Rectal smooth muscle tissue (tissue), 1 donor: ENCODE measurements around the gene PPP1R9A.

ENCODE experiments used
- H3K27ac ChIP-seq: one replicate; pipeline ENCODE4 v1.7.0; 2013; ENCODE audit warnings: low read depth, low read length, inconsistent platforms
- H3K27me3 ChIP-seq: one replicate; pipeline ENCODE4 v1.7.0; 2013; ENCODE audit warnings: low read length; ENCODE audit not compliant: control insufficient read depth, insufficient read depth
- H3K36me3 ChIP-seq: one replicate; pipeline ENCODE4 v1.7.0; 2013; ENCODE audit warnings: low read length; ENCODE audit not compliant: control insufficient read depth, insufficient read depth
- H3K4me1 ChIP-seq: one replicate; pipeline ENCODE4 v1.7.0; 2013; ENCODE audit warnings: low read length; ENCODE audit not compliant: control insufficient read depth, insufficient read depth
- H3K4me3 ChIP-seq: one replicate; pipeline ENCODE4 v1.7.0; 2013; ENCODE audit warnings: low read length
- H3K9ac ChIP-seq: one replicate; pipeline ENCODE4 v1.7.0; 2013; ENCODE audit warnings: low read length

Gene PPP1R9A

DNA sequence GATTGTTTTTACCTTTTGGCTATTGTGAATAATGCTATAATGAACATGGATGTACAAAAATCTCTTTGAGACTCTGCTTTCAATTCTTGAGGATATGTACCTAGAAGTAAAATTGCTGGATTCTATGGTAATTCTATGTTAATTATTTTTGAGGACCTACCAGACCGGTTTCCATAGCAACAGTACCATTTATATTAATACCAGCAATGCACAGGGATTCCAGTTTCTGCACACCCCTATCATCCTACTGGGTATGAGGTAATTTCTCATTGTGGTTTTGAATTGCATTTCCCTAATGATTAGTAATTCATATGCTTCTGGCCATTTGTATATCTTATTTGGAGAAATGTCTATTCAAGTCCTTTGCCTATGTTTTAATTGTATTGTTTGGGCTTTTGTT is 9.9 kb upstream of the PPP1R9A start:
- Histone ChIP-seq H3K36me3 (no peaks in the 10 kb centered on the region), H3K4me3 (no peak overlapping the region), H3K27ac (no peak overlapping the region), H3K4me1 (no peaks in the 10 kb centered on the region), H3K9ac (no peak overlapping the region), H3K27me3 (no peaks in the 10 kb centered on the region)

GRCh38 chr7:94898340-94898739 is 9.1 kb upstream of the PPP1R9A start:
- H3K27ac ChIP-seq: no peak overlapping the region
- H3K4me1 ChIP-seq: no peaks in the 10 kb centered on the region
- H3K9ac ChIP-seq: no peak overlapping the region
- H3K4me3 ChIP-seq: no peak overlapping the region
- H3K36me3 ChIP-seq: no peaks in the 10 kb centered on the region
- no peaks in the 10 kb centered on the region for H3K27me3 ChIP-seq

DNA sequence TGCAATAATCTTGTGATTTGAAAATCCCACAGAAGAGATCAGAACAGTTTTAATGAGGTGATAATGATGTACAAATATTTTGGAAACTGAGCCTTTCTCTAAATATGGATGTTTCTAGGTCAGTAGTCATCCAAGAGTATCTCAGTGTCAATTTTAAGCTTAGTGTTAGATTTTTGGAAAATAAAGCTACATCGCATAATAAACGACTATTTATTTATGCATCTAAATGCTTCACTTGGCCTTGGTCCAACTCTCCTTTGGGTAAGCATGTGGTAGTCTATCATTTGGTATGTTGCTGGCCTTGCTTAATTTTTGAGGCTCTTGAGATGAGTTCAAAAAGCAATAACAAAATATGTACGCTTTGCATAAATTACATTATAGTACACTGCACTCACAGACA is 5.4 kb upstream of the PPP1R9A start:
- H3K27me3 ChIP-seq: no peaks in the 10 kb centered on the region
- H3K9ac ChIP-seq: no peak overlapping the region
- no peak overlapping the region for H3K4me3 ChIP-seq
- no peaks in the 10 kb centered on the region for H3K4me1 ChIP-seq
- no peaks in the 10 kb centered on the region for H3K36me3 ChIP-seq
- H3K27ac ChIP-seq: no peak overlapping the region

DNA sequence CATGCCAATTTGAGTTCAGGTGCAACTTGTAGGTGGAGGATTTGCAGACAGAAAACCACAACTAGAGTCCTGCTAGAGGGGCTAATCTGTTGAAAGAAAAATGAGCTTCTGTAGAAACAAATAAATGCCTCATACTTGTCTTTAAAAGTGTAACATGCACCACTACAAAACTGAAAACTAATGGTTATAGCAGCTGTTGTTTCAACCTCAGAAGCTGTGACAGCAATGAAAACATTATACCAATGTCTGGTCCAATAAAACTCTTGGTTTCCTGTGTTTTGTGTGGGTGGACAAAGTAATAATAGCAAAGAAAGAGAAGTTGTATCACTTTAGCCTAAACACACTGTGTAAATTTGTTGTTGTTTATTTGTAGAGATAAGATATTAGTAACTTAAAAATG is 3.4 kb upstream of the PPP1R9A start:
- no peaks in the 10 kb centered on the region for H3K27me3 ChIP-seq
- peaks cover under 1% of the 10 kb centered on the region for H3K4me1 ChIP-seq
- H3K27ac ChIP-seq: no peak overlapping the region
- no peak overlapping the region for H3K9ac ChIP-seq
- H3K4me3 ChIP-seq: no peak overlapping the region
- no peaks in the 10 kb centered on the region for H3K36me3 ChIP-seq

DNA sequence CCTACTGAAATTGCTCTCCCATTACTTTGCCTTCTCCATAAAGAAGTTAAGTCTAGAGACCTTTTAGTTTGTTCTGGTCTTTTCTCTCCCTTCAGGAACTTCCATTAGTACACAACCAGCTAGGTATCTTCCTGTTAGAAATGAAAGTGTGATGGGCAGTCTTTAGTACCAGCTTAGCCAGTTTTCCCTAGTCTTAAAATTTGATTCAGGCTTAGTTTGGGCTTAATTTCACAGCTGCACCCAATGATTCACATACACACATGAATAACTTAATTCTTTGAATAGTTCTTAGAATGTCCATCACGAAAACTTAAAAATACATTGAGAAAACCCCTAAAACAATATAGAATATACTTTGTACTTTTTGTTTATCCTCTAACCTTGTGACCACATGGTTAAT is 2.4 kb upstream of the PPP1R9A start:
- Histone ChIP-seq H3K9ac (no peak overlapping the region), H3K36me3 (no peaks in the 10 kb centered on the region), H3K27me3 (no peaks in the 10 kb centered on the region), H3K4me3 (no peak overlapping the region), H3K4me1 (peaks cover 5% of the 10 kb centered on the region), H3K27ac (no peak overlapping the region)

GRCh38 chr7:94906065-94906851 is 1.1 kb upstream of the PPP1R9A start:
- H3K27me3 ChIP-seq: no peaks in the 10 kb centered on the region
- H3K9ac ChIP-seq: no peak overlapping the region
- H3K4me1 ChIP-seq: peaks cover 5% of the 10 kb centered on the region
- H3K27ac ChIP-seq: no peak overlapping the region
- no peaks in the 10 kb centered on the region for H3K36me3 ChIP-seq
- H3K4me3 ChIP-seq: no peak overlapping the region

- Histone ChIP-seq H3K9ac (peak overlapping the region; percentile 16), H3K27me3 (no peaks in the 10 kb centered on the region), H3K27ac (peak overlapping the region; percentile 82), H3K36me3 (no peaks in the 10 kb centered on the region), H3K4me3 (peak overlapping the region; percentile 64), H3K4me1 (peaks cover 7% of the 10 kb centered on the region)
Observed at GRCh38 chr7:94907811-94908322, 473 bp downstream of the PPP1R9A start.

DNA sequence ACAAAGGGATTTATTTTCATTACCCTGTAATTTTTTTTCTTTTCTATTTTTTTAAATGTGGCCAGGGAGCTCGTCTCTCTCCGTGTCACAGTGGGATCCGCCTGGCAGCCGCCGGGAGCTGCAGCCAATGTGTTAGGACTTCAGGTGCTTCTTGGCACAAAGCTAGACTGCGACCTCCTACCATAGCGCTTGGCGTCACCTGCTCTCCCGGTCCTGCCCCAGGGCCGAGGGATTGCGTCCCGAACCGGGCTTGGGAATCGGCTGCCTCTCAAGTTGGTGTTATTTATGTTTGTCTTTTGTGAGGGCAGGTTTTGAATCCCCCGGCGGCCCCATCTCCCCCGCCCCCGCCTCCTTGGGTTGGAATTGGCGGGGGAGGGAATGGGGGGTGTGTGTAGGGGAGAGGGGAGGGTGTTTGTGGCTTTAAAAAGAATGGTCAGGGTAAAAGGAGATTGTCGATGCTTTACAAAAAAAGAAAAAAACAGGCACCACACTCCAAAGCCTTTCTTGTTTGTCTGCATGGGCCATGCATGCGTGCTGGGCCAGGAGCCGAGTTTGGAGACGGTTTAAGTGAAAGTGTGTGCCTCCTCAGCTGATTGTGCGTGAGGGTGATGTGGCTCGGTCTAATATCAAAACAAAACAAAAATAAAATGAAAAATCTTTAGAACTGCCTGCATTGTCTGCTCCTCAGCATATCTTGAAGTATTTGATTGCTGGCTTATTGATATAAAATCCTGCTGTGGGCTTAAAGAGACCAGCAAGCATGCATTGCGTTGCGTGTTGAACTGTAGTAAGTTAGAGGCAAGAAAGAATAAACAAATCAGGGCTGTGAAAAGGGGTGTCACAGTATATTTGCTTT is 1.2 kb downstream of the PPP1R9A start:
- Histone ChIP-seq H3K27ac (peak overlapping the region; percentile 82), H3K4me3 (peak overlapping the region; percentile 64), H3K27me3 (no peaks in the 10 kb centered on the region), H3K4me1 (peaks cover 8% of the 10 kb centered on the region), H3K9ac (peak overlapping the region; percentile 6), H3K36me3 (no peaks in the 10 kb centered on the region)

- Histone ChIP-seq H3K27ac (no peak overlapping the region), H3K27me3 (no peaks in the 10 kb centered on the region), H3K9ac (no peak overlapping the region)
Observed at GRCh38 chr7:94909179-94909466, 1.7 kb downstream of the PPP1R9A start.

GRCh38 chr7:94912085-94912484 is 4.7 kb downstream of the PPP1R9A start:
- H3K4me3 ChIP-seq: no peak overlapping the region
- no peaks in the 10 kb centered on the region for H3K36me3 ChIP-seq

More at GRCh38 chr7:94909179-94909466, 1.7 kb downstream of the PPP1R9A start:
- H3K4me3 ChIP-seq: peak overlapping the region; percentile 64
- no peaks in the 10 kb centered on the region for H3K36me3 ChIP-seq
- H3K4me1 ChIP-seq: peaks cover 8% of the 10 kb centered on the region

GRCh38 chr7:94913391-94913790 is 6.0 kb downstream of the PPP1R9A start:
- Histone ChIP-seq H3K27ac (no peak overlapping the region), H3K4me3 (no peak overlapping the region)

More at GRCh38 chr7:94912085-94912484, 4.7 kb downstream of the PPP1R9A start:
- peaks cover 2% of the 10 kb centered on the region for H3K27me3 ChIP-seq
- H3K9ac ChIP-seq: no peak overlapping the region
- no peak overlapping the region for H3K27ac ChIP-seq
- peaks cover 8% of the 10 kb centered on the region for H3K4me1 ChIP-seq

DNA sequence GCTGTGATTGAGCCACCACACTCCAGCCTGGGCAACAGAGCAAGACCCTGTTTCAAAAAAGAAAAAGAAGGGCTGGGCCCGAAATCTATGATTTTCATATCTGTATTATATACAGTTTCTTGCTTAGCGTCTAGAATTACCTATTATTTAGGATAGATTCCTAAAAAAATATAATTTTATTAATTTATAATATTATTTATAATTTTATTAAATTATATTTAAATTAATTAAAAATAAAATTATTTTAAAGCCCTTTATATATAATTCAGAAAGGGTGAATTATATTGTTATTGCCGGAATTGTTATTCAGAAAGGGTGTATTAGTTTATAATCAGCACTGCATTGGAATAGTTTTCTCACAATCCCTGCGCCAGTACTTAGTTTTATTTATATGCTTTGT is 14.5 kb downstream of the PPP1R9A start:
- no peak overlapping the region for H3K27ac ChIP-seq

More at GRCh38 chr7:94913391-94913790, 6.0 kb downstream of the PPP1R9A start:
- Histone ChIP-seq H3K9ac (no peak overlapping the region), H3K4me1 (peaks cover 8% of the 10 kb centered on the region), H3K27me3 (peaks cover 2% of the 10 kb centered on the region), H3K36me3 (no peaks in the 10 kb centered on the region)

More for the DNA sequence above, 14.5 kb downstream of the PPP1R9A start:
- Histone ChIP-seq H3K4me3 (no peak overlapping the region), H3K4me1 (no peaks in the 10 kb centered on the region), H3K9ac (no peak overlapping the region), H3K27me3 (no peaks in the 10 kb centered on the region), H3K36me3 (no peaks in the 10 kb centered on the region)
